PC-3 (cell line): ENCODE data around the gene GNB1. TPM values are rescaled to one million over a fixed set of nuclear protein-coding genes. Genes with fewer than 3 reads are reported as not detected.

ENCODE experiments used
- ATAC-seq: fragments of 200-7000 bp; cut with Tn5 transposase; 2 replicates; pipeline ENCODE4 v1.9.1; 2020; ENCODE audit warnings: mild to moderate bottlenecking, moderate library complexity
- BruUV-seq: library from RNA; stranded (reverse); fragments of 400-500 nt; replicated peaks from 2 replicates; lab custom pipeline; 2021; lab: Mats Ljungman, UMichigan
- CTCF ChIA-PET: fragments of 300-600 bp; sonication (Branson Sonifier 250); formaldehyde crosslinking; loops from one replicate; lab custom pipeline; 2022; ENCODE audit warnings: antibody characterized with exemption; lab: Charles Lee
- POLR2A ChIA-PET: fragments of 300-600 bp; sonication (Branson Sonifier 250); formaldehyde crosslinking; loops from one replicate; lab custom pipeline; 2022; ENCODE audit warnings: antibody characterized with exemption; ENCODE audit not compliant: unreplicated experiment; lab: Charles Lee
- DNase-seq: peaks from one replicate; pipeline ENCODE4 v3.0.0-alpha.2; 2015
- H2AFZ ChIP-seq: fragments of 300-600 bp; sonication (generic); 2 replicates; pipeline ENCODE4 v1.6.0; 2016; ENCODE audit warnings: antibody characterized with exemption, low read length
- H3F3A ChIP-seq: fragments of 300-600 bp; sonication (generic); one replicate; pipeline ENCODE4 v1.6.0; 2017; ENCODE audit warnings: antibody characterized with exemption, low read length, control low read depth, mild to moderate bottlenecking; ENCODE audit not compliant: unreplicated experiment
- H3K27ac ChIP-seq: fragments of 300-600 bp; sonication (generic); 2 replicates; pipeline ENCODE4 v1.5.1; 2016; ENCODE audit warnings: mild to moderate bottlenecking, low read length
- H3K27me3 ChIP-seq: fragments of 300-600 bp; sonication (generic); 2 replicates; pipeline ENCODE4 v1.6.1; 2016; ENCODE audit warnings: low read length, mixed read lengths
- H3K36me3 ChIP-seq: fragments of 300-600 bp; sonication (generic); 2 replicates; pipeline ENCODE4 v1.6.1; 2016; ENCODE audit warnings: low read depth, mixed run types, low read length, mixed read lengths
- H3K4me1 ChIP-seq: fragments of 300-600 bp; sonication (generic); 2 replicates; pipeline ENCODE4 v1.5.1; 2016; ENCODE audit warnings: low read length; ENCODE audit not compliant: insufficient read depth
- H3K4me2 ChIP-seq: fragments of 300-600 bp; sonication (generic); 2 replicates; pipeline ENCODE4 v1.6.0; 2016; ENCODE audit warnings: low read length
- H3K4me3 ChIP-seq: fragments of 300-600 bp; sonication (generic); 2 replicates; pipeline ENCODE4 v1.5.1; 2016; ENCODE audit warnings: mild to moderate bottlenecking, low read length, mixed read lengths
- H3K79me2 ChIP-seq: fragments of 300-600 bp; sonication (generic); 2 replicates; pipeline ENCODE4 v1.6.1; 2017; ENCODE audit warnings: low read length, mixed read lengths
- H3K9ac ChIP-seq: fragments of 300-600 bp; sonication (generic); 2 replicates; pipeline ENCODE4 v1.6.0; 2016; ENCODE audit warnings: mild to moderate bottlenecking, low read length
- H3K9me2 ChIP-seq: fragments of 300-600 bp; sonication (generic); replicated peaks from 2 replicates; pipeline ENCODE4 v1.6.1; 2016; ENCODE audit warnings: mixed run types, low read length, mixed read lengths
- H3K9me3 ChIP-seq: fragments of 300-600 bp; sonication (generic); 2 replicates; pipeline ENCODE4 v1.6.1; 2016; ENCODE audit warnings: low read length, mixed read lengths
- H4K20me1 ChIP-seq: fragments of 300-600 bp; sonication (generic); 2 replicates; pipeline ENCODE4 v1.6.1; 2016; ENCODE audit warnings: low read length, mixed read lengths
- EZH2 ChIP-seq: fragments of 300-600 bp; sonication (generic); IDR thresholded peaks from one replicate; pipeline ENCODE4 v1.6.1; 2017; ENCODE audit warnings: antibody characterized with exemption, mild to moderate bottlenecking, low read length; ENCODE audit not compliant: unreplicated experiment
- EZH2phosphoT487 ChIP-seq: fragments of 300-600 bp; sonication (generic); IDR thresholded peaks from 2 replicates; pipeline ENCODE4 v1.6.1; 2018; ENCODE audit warnings: mild to moderate bottlenecking, antibody characterized with exemption, low read length, borderline replicate concordance
- intact Hi-C: fragments of 100-400 bp; cut with micrococcal nuclease; formaldehyde crosslinking; loops from 2 replicates; pipeline ENCODE4 v1.9.0; 2023
- total RNA-seq: library from RNA; depleted of rRNA; stranded (reverse); fragments of >200 nt; gene quantifications from 2 replicates; pipeline ENCODE4 v1.2.3, GENCODE V29; 2014
- TF ChIP-seq, protein P1 (sequence below): fragments of 300-600 bp; sonication (generic); conservative IDR thresholded peaks from 2 replicates; pipeline ENCODE4 v1.5.1; 2017; ENCODE audit warnings: antibody characterized with exemption, low read depth, mild to moderate bottlenecking, low read length

GNB1 gene
- total RNA-seq, 1 experiment from 2014 or later = 125 TPM

- Histone ChIP-seq H3K4me2 (no peak overlapping the region), H3K27me3 (no peaks in the 10 kb centered on the region), H2AFZ (no peak overlapping the region), H3K9me2 (no peaks in the 10 kb centered on the region), H3K4me1 (no peaks in the 10 kb centered on the region), H4K20me1 (peaks cover 16% of the 10 kb centered on the region; the same call in 1 of the 2 replicates), H3F3A (no peaks in the 10 kb centered on the region), H3K4me3 (no peak overlapping the region), H3K36me3 (peaks cover 75% of the 10 kb centered on the region), H3K9me3 (no peaks in the 10 kb centered on the region), H3K9ac (no peak overlapping the region), H3K79me2 (peaks cover 28% of the 10 kb centered on the region; the same call in 1 of the 2 replicates), H3K27ac (no peak overlapping the region)
- no peak for DNase-seq
- ChIA-PET CTCF (no interaction called here), POLR2A (no interaction called here)
- TF ChIP-seq, protein P1, sequence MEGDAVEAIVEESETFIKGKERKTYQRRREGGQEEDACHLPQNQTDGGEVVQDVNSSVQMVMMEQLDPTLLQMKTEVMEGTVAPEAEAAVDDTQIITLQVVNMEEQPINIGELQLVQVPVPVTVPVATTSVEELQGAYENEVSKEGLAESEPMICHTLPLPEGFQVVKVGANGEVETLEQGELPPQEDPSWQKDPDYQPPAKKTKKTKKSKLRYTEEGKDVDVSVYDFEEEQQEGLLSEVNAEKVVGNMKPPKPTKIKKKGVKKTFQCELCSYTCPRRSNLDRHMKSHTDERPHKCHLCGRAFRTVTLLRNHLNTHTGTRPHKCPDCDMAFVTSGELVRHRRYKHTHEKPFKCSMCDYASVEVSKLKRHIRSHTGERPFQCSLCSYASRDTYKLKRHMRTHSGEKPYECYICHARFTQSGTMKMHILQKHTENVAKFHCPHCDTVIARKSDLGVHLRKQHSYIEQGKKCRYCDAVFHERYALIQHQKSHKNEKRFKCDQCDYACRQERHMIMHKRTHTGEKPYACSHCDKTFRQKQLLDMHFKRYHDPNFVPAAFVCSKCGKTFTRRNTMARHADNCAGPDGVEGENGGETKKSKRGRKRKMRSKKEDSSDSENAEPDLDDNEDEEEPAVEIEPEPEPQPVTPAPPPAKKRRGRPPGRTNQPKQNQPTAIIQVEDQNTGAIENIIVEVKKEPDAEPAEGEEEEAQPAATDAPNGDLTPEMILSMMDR = no peak
- no peak for TF ChIP-seq EZH2phosphoT487
- no TSS peak for BruUV-seq
- intact Hi-C loops = no loop called here
- ATAC-seq = no peak
Measured at GRCh38 chr1:1797731-1798341, 93.1 kb downstream of the GNB1 start.

DNA sequence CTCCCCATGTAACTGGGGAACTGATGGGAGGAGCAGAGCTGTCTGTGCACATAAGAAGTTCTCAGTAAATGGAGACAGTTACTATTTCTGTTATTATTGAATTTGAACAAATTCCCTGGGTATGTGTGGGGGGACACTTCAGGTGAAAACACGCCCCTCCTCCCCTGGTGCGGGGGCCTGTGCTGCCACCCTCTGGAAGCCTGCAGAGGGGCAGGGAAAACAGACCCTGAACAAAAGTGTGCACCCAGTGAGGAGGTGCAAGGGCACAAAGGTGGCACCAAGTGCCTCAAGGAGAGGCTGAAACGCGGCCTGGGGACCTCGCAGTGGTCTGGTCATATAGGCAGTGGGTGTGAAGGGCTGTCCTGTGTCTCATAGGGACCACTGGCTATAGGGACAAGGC is 94.4 kb downstream of the GNB1 start:
- Histone ChIP-seq H3K4me3 (no peak overlapping the region), H3F3A (no peaks in the 10 kb centered on the region), H3K9me2 (no peaks in the 10 kb centered on the region), H3K4me1 (no peaks in the 10 kb centered on the region), H3K9ac (no peak overlapping the region), H3K4me2 (no peak overlapping the region), H3K27ac (no peak overlapping the region), H3K9me3 (no peaks in the 10 kb centered on the region), H4K20me1 (peaks cover 15% of the 10 kb centered on the region; the same call in 1 of the 2 replicates), H3K79me2 (peaks cover 23% of the 10 kb centered on the region; the same call in 1 of the 2 replicates), H2AFZ (no peak overlapping the region), H3K27me3 (no peaks in the 10 kb centered on the region), H3K36me3 (peaks cover 78% of the 10 kb centered on the region)
- peak; percentile 40; the same call in 1 of the 2 replicates for ATAC-seq
- POLR2A ChIA-PET = no interaction called here
- CTCF ChIA-PET = no interaction called here
- no TSS peak for BruUV-seq
- TF ChIP-seq, protein P1 = peak; percentile 67
- TF ChIP-seq EZH2 (no peak), EZH2phosphoT487 (no peak)
- intact Hi-C loops = no loop called here
- no peak for DNase-seq

DNA sequence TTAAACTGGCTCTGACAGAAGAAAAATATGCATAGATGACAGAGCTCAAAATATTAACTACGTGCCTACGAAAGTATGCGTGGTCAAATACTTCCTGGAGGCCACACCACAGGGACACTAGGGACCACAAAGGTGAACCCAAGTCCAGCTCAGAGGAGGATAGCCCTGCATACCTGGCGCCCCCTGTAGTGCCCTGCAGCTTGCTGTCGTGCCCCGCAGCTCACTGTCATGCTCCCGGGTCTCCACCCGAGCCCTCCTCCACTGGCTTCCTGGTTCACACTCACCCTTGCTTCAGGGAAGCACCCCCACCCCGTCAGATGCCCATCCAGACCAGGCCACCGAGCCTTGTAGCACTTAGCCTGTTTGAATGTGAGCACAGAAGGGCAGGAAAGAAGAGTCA is 95.9 kb downstream of the GNB1 start:
- no peaks in the 10 kb centered on the region for H3K9me2 ChIP-seq
- no peaks in the 10 kb centered on the region for H3F3A ChIP-seq
- H3K79me2 ChIP-seq = peaks cover 13% of the 10 kb centered on the region; the same call in 1 of the 2 replicates
- ChIA-PET CTCF (no interaction called here), POLR2A (no interaction called here)
- peaks cover 79% of the 10 kb centered on the region for H3K36me3 ChIP-seq
- H4K20me1 ChIP-seq = peaks cover 4% of the 10 kb centered on the region; the same call in 1 of the 2 replicates
- no TSS peak for BruUV-seq
- no peaks in the 10 kb centered on the region for H3K27me3 ChIP-seq
- H3K9ac ChIP-seq = no peak overlapping the region
- H3K4me2 ChIP-seq = no peak overlapping the region
- no peak overlapping the region for H2AFZ ChIP-seq
- DNase-seq (no peak), ATAC-seq (no peak)
- no peaks in the 10 kb centered on the region for H3K4me1 ChIP-seq
- H3K27ac ChIP-seq = no peak overlapping the region
- intact Hi-C loops = no loop called here
- H3K9me3 ChIP-seq = no peaks in the 10 kb centered on the region
- no peak overlapping the region for H3K4me3 ChIP-seq
- TF ChIP-seq, protein P1 = peak; percentile 24; the same call in 1 of the 2 replicates
- TF ChIP-seq EZH2 = no peak
